ENCODE results near the gene CHPF. TPM values are rescaled to one million over a fixed set of nuclear protein-coding genes. Genes with fewer than 3 reads are reported as not detected.

The CHPF gene
- total RNA-seq, 2 experiments from 2014 or later = 6.5 to 7.1 TPM

GRCh38 chr2:219545943-219546352, 2.3 kb upstream of the CHPF start:
- H3K27me3 ChIP-seq (ENCODE audit: control insufficient read depth in 1 of 2, insufficient read depth in 2 of 2, low read length in 2 of 2) = peaks cover 0 to 7% of the 10 kb centered on the region in 2 experiments
- Mint-ChIP-seq H3K4me3 (peak overlapping the region; percentile 45), H3K27me3 (peaks cover 19% of the 10 kb centered on the region), H3K36me3 (ENCODE audit: low read depth) (peaks cover 3% of the 10 kb centered on the region), H3K9me3 (no peaks in the 10 kb centered on the region), H3K4me1 (ENCODE audit: low read depth) (peaks cover 22% of the 10 kb centered on the region), H3K27ac (no peak overlapping the region)
- H3K4me1 ChIP-seq (ENCODE audit: insufficient read depth, low read length) = peaks cover 31% of the 10 kb centered on the region
- intact Hi-C loops (cut with DNase I, micrococcal nuclease) = loop anchor here in 1 of 2 experiments (2.0 to 10.0 kb wide), 5 partner anchors 51 to 981 kb away; partner anchors contain the start of genes CNOT9, STK11IP, USP37 and ZFAND2B
- H3K9me3 ChIP-seq (ENCODE audit: control insufficient read depth in 1 of 2, insufficient read depth in 1 of 2, low read length in 2 of 2) = peaks cover 0 to 4% of the 10 kb centered on the region in 2 experiments
- no peak for TF ChIP-seq CTCF (IDR thresholded peaks at IDR 0.05)
- ATAC-seq (ENCODE audit: poor library complexity) (no peak), DNase-seq (no peak)
- H3K27ac ChIP-seq (ENCODE audit: low read depth in 1 of 2, low read length in 2 of 2) = no peak overlapping the region
- no peaks in the 10 kb centered on the region for H3K36me3 ChIP-seq (ENCODE audit: insufficient read depth, low read length)
- ChIA-PET CTCF (interaction anchor here (0.8 kb wide), 1 partner anchor 15 kb away, joined by 3 read pairs; no protein-coding TSS in a partner anchor), POLR2A (no interaction called here)
- no peak overlapping the region for H3K4me3 ChIP-seq (ENCODE audit: low read length)

GRCh38 chr2:219545295-219545942, 1.8 kb upstream of the CHPF start:
- H3K27me3 ChIP-seq (ENCODE audit: control insufficient read depth in 1 of 2, insufficient read depth in 2 of 2, low read length in 2 of 2) = peaks cover 0 to 1% of the 10 kb centered on the region in 2 experiments
- ATAC-seq (ENCODE audit: poor library complexity) (no peak), DNase-seq (peak in 1 of 14 experiments; percentile 4)
- H3K36me3 Mint-ChIP-seq (ENCODE audit: low read depth) = peaks cover 6% of the 10 kb centered on the region
- H3K27me3 Mint-ChIP-seq = peaks cover 15% of the 10 kb centered on the region
- peaks cover 32% of the 10 kb centered on the region for H3K4me1 ChIP-seq (ENCODE audit: insufficient read depth, low read length)
- H3K4me1 Mint-ChIP-seq (ENCODE audit: low read depth) = peaks cover 22% of the 10 kb centered on the region
- no peak overlapping the region for H3K4me3 ChIP-seq (ENCODE audit: low read length)
- ChIA-PET POLR2A (interaction anchor here (1.0 kb wide), 1 partner anchor 52 kb away, joined by 3 read pairs; the partner anchor contains the start of gene STK11IP), CTCF (interaction anchor here (0.7 to 1.0 kb wide), 3 partner anchors 15 to 97 kb away, joined by 3 read pairs; no protein-coding TSS in a partner anchor)
- H3K27ac ChIP-seq (ENCODE audit: low read depth in 1 of 2, low read length in 2 of 2) = no peak overlapping the region
- TF ChIP-seq CTCF (IDR thresholded peaks at IDR 0.05) = no peak
- H3K9me3 ChIP-seq (ENCODE audit: control insufficient read depth in 1 of 2, insufficient read depth in 1 of 2, low read length in 2 of 2) = no peaks in the 10 kb centered on the region
- H3K9me3 Mint-ChIP-seq = no peaks in the 10 kb centered on the region
- intact Hi-C loops (cut with DNase I, micrococcal nuclease) = loop anchor here in 1 of 2 experiments (2.0 to 10.0 kb wide), 5 partner anchors 51 to 981 kb away; partner anchors contain the start of genes CNOT9, STK11IP, USP37 and ZFAND2B
- no peaks in the 10 kb centered on the region for H3K36me3 ChIP-seq (ENCODE audit: insufficient read depth, low read length)
- H3K4me3 Mint-ChIP-seq = peak overlapping the region; percentile 78
- H3K27ac Mint-ChIP-seq = peak overlapping the region; percentile 12

GRCh38 chr2:219544567-219544966, 958 bp upstream of the CHPF start:
- peaks cover 6% of the 10 kb centered on the region for H3K36me3 Mint-ChIP-seq (ENCODE audit: low read depth)
- no peaks in the 10 kb centered on the region for H3K9me3 Mint-ChIP-seq

More at GRCh38 chr2:219544567-219544966, 958 bp upstream of the CHPF start:
- ATAC-seq (ENCODE audit: poor library complexity) = no peak
- Mint-ChIP-seq H3K27ac (peak overlapping the region; percentile 12), H3K4me1 (ENCODE audit: low read depth) (peaks cover 22% of the 10 kb centered on the region), H3K4me3 (peak overlapping the region; percentile 78), H3K27me3 (peaks cover 9% of the 10 kb centered on the region)
- intact Hi-C loops (cut with DNase I, micrococcal nuclease) = loop anchor here in 1 of 2 experiments (2.0 to 10.0 kb wide), 6 partner anchors 52 to 980 kb away; partner anchors contain the start of genes CNOT9, DNPEP, STK11IP and USP37
- Histone ChIP-seq H3K27me3 (ENCODE audit: control insufficient read depth in 1 of 2, insufficient read depth in 2 of 2, low read length in 2 of 2) (no peaks in the 10 kb centered on the region), H3K9me3 (ENCODE audit: control insufficient read depth in 1 of 2, insufficient read depth in 1 of 2, low read length in 2 of 2) (no peaks in the 10 kb centered on the region), H3K4me1 (ENCODE audit: insufficient read depth, low read length) (peaks cover 32% of the 10 kb centered on the region), H3K4me3 (ENCODE audit: low read length) (peak overlapping the region; percentile 72), H3K36me3 (ENCODE audit: insufficient read depth, low read length) (no peaks in the 10 kb centered on the region), H3K27ac (ENCODE audit: low read depth in 1 of 2, low read length in 2 of 2) (no peak overlapping the region)
- CTCF ChIA-PET = interaction anchor here (1.0 to 1.8 kb wide), 2 partner anchors 15 to 157 kb away, joined by 3 to 10 read pairs; partner anchors contain the start of gene DNPEP
- no peak for TF ChIP-seq CTCF (IDR thresholded peaks at IDR 0.05)
- POLR2A ChIA-PET = interaction anchor here (1.0 to 2.5 kb wide), 3 partner anchors 8 to 157 kb away, joined by 3 to 17 read pairs (median 13); partner anchors contain the start of genes DNPEP and STK11IP
- peak in 1 of 14 experiments; percentile 8 for DNase-seq

All from CD4-positive, alpha-beta T cell (primary cell).